Mammary epithelial cell (primary cell): ENCODE measurements around the gene PRKCZ.

Experiments used
- CTCF ChIP-seq, 2 donors: IDR thresholded peaks in 1 of 2; conservative IDR thresholded peaks in 1 of 2; 2 replicates each; pipeline ENCODE4 v1.5.1; 2011 to 2012; ENCODE audit warnings: inconsistent platforms in 2 of 2, low read length in 2 of 2, mild to moderate bottlenecking in 2 of 2, control low read depth in 1 of 2, low read depth in 1 of 2; ENCODE audit not compliant: insufficient read depth in 1 of 2; ENCODE audit errors: extremely low read depth in 1 of 2
- EZH2 ChIP-seq: IDR thresholded peaks from 2 replicates; pipeline ENCODE4 v1.6.1; 2012; ENCODE audit warnings: low read length, inconsistent platforms, borderline replicate concordance

- TF ChIP-seq CTCF (conservative IDR thresholded peaks at IDR 0.05 in 1 of 2, IDR thresholded peaks at IDR 0.05 in 1 of 2; ENCODE audit: extremely low read depth in 1 of 2, insufficient read depth in 1 of 2, low read depth in 1 of 2, low read length in 2 of 2) (no peak), EZH2 (no peak)
Measured at GRCh38 chr1:2205191-2205952, 155.2 kb downstream of the PRKCZ start.
